ENCODE measurements around the gene INPP4B. TPM values are rescaled to one million over a fixed set of nuclear protein-coding genes. Genes with fewer than 3 reads are reported as not detected.

Gene INPP4B
- total and polyA plus RNA-seq, 7 experiments from 2014 or later, result 52.8 to 77.5 (median 64.2) TPM

GRCh38 chr4:142262956-142263355 is 583.1 kb downstream of the INPP4B start:
- Mint-ChIP-seq H3K27me3 (no peaks in the 10 kb centered on the region), H3K36me3 (peaks cover 0 to 80% (median 64%) of the 10 kb centered on the region in 5 donors), H3K4me3 (peak overlapping the region in 1 of 10 donors; percentile 60), H3K4me1 (peaks cover 22 to 70% (median 67%) of the 10 kb centered on the region in 7 donors), H3K9me3 (peaks cover 0 to 6% (median 1%) of the 10 kb centered on the region in 11 donors), H3K27ac (peak overlapping the region in 7 of 9 donors; percentile 20 to 91 (median 63))
- DNase-seq, result no peak
- H3K27me3 ChIP-seq (ENCODE audit: control insufficient read depth in 2 of 2, insufficient read depth in 2 of 2, low read length in 2 of 2), result no peaks in the 10 kb centered on the region
- ChIA-PET CTCF (no interaction called here), POLR2A (no interaction called here)
- intact Hi-C loops (cut with micrococcal nuclease), result no loop called here
- H3K36me3 ChIP-seq (ENCODE audit: control insufficient read depth in 2 of 3, insufficient read depth in 3 of 3, low read length in 3 of 3), result peaks cover 0 to 20% (median 4%) of the 10 kb centered on the region in 3 experiments
- no peaks in the 10 kb centered on the region for H3K9me3 ChIP-seq (ENCODE audit: control insufficient read depth in 2 of 3, low read length in 3 of 3)
- H3K4me3 ChIP-seq (ENCODE audit: low read length), result no peak overlapping the region
- no peak overlapping the region for H3K27ac ChIP-seq (ENCODE audit: low read depth, low read length)
- peaks cover 23 to 24% of the 10 kb centered on the region in 2 donors for H3K4me1 ChIP-seq (ENCODE audit: control insufficient read depth in 2 of 2, insufficient read depth in 2 of 2, low read length in 2 of 2)
- no peak for ATAC-seq

DNA sequence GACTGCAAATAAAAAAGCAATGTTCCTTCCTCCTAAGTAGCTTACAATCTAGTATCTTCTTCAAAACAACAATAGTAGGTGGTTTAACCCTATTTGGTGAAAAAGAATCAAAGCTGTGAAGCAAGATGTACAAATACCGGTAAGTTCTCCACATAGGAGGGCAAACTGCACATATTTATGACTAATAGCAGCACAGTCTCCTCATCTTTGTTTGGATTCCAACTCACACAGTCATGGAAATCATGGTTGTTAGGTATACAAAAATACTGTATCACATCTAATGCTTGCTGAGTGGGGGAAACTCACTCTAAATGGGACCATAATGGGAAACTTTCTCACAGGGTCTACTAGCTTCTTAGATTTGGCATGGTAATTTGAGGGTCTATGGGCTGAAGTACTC is 597.2 kb downstream of the INPP4B start:
- intact Hi-C loops (cut with micrococcal nuclease), result no loop called here
- Histone ChIP-seq H3K9me3 (ENCODE audit: control insufficient read depth in 2 of 3, low read length in 3 of 3) (no peaks in the 10 kb centered on the region), H3K27ac (ENCODE audit: low read depth, low read length) (no peak overlapping the region), H3K4me3 (ENCODE audit: low read length) (no peak overlapping the region), H3K4me1 (ENCODE audit: control insufficient read depth in 2 of 2, insufficient read depth in 2 of 2, low read length in 2 of 2) (no peaks in the 10 kb centered on the region), H3K27me3 (ENCODE audit: control insufficient read depth in 2 of 2, insufficient read depth in 2 of 2, low read length in 2 of 2) (no peaks in the 10 kb centered on the region), H3K36me3 (ENCODE audit: control insufficient read depth in 2 of 3, insufficient read depth in 3 of 3, low read length in 3 of 3) (peaks cover 0 to 9% (median 0%) of the 10 kb centered on the region in 3 experiments)
- Mint-ChIP-seq H3K4me1 (peaks cover 0 to 45% (median 37%) of the 10 kb centered on the region in 7 donors), H3K9me3 (peaks cover 0 to 14% (median 0%) of the 10 kb centered on the region in 11 donors), H3K4me3 (no peak overlapping the region), H3K27me3 (no peaks in the 10 kb centered on the region), H3K36me3 (peaks cover 0 to 67% (median 41%) of the 10 kb centered on the region in 5 donors), H3K27ac (peak overlapping the region in 2 of 9 donors; percentile 50 to 51)
- CTCF ChIA-PET, result no interaction called here
- POLR2A ChIA-PET, result no interaction called here
- ATAC-seq (no peak), DNase-seq (no peak)

GRCh38 chr4:142243255-142243654 is 602.8 kb downstream of the INPP4B start:
- H3K36me3 ChIP-seq (ENCODE audit: control insufficient read depth in 2 of 3, insufficient read depth in 3 of 3, low read length in 3 of 3), result no peaks in the 10 kb centered on the region
- peak overlapping the region in 5 of 9 donors; percentile 12 to 69 (median 26) for H3K27ac Mint-ChIP-seq
- H3K4me1 ChIP-seq (ENCODE audit: control insufficient read depth in 2 of 2, insufficient read depth in 2 of 2, low read length in 2 of 2), result no peaks in the 10 kb centered on the region
- POLR2A ChIA-PET, result no interaction called here
- no peak overlapping the region for H3K4me3 Mint-ChIP-seq
- intact Hi-C loops (cut with micrococcal nuclease), result no loop called here
- H3K36me3 Mint-ChIP-seq, result peaks cover 0 to 66% (median 38%) of the 10 kb centered on the region in 5 donors
- CTCF ChIA-PET, result no interaction called here
- no peak for ATAC-seq
- no peaks in the 10 kb centered on the region for H3K9me3 ChIP-seq (ENCODE audit: control insufficient read depth in 2 of 3, low read length in 3 of 3)
- H3K9me3 Mint-ChIP-seq, result peaks cover 0 to 12% (median 0%) of the 10 kb centered on the region in 11 donors
- H3K27me3 Mint-ChIP-seq, result no peaks in the 10 kb centered on the region
- H3K4me3 ChIP-seq (ENCODE audit: low read length), result no peak overlapping the region
- DNase-seq, result no peak
- peaks cover 0 to 79% (median 52%) of the 10 kb centered on the region in 7 donors for H3K4me1 Mint-ChIP-seq
- H3K27me3 ChIP-seq (ENCODE audit: control insufficient read depth in 2 of 2, insufficient read depth in 2 of 2, low read length in 2 of 2), result no peaks in the 10 kb centered on the region
- no peak overlapping the region for H3K27ac ChIP-seq (ENCODE audit: low read depth, low read length)

GRCh38 chr4:142242156-142242555 is 603.9 kb downstream of the INPP4B start:
- intact Hi-C loops (cut with micrococcal nuclease), result no loop called here
- Mint-ChIP-seq H3K4me3 (no peak overlapping the region), H3K27ac (peak overlapping the region in 3 of 9 donors; percentile 11 to 69 (median 38)), H3K27me3 (no peaks in the 10 kb centered on the region), H3K9me3 (peaks cover 0 to 10% (median 0%) of the 10 kb centered on the region in 11 donors), H3K4me1 (peaks cover 0 to 69% (median 46%) of the 10 kb centered on the region in 7 donors), H3K36me3 (peaks cover 0 to 57% (median 32%) of the 10 kb centered on the region in 5 donors)
- Histone ChIP-seq H3K27me3 (ENCODE audit: control insufficient read depth in 2 of 2, insufficient read depth in 2 of 2, low read length in 2 of 2) (no peaks in the 10 kb centered on the region), H3K4me1 (ENCODE audit: control insufficient read depth in 2 of 2, insufficient read depth in 2 of 2, low read length in 2 of 2) (no peaks in the 10 kb centered on the region), H3K9me3 (ENCODE audit: control insufficient read depth in 2 of 3, low read length in 3 of 3) (no peaks in the 10 kb centered on the region), H3K36me3 (ENCODE audit: control insufficient read depth in 2 of 3, insufficient read depth in 3 of 3, low read length in 3 of 3) (no peaks in the 10 kb centered on the region), H3K27ac (ENCODE audit: low read depth, low read length) (no peak overlapping the region), H3K4me3 (ENCODE audit: low read length) (no peak overlapping the region)
- ChIA-PET CTCF (no interaction called here), POLR2A (interaction anchor here (0.6 kb wide), 2 partner anchors 25 to 35 kb away, joined by 3 read pairs; no protein-coding TSS in a partner anchor)
- ATAC-seq, result no peak
- no peak for DNase-seq

DNA sequence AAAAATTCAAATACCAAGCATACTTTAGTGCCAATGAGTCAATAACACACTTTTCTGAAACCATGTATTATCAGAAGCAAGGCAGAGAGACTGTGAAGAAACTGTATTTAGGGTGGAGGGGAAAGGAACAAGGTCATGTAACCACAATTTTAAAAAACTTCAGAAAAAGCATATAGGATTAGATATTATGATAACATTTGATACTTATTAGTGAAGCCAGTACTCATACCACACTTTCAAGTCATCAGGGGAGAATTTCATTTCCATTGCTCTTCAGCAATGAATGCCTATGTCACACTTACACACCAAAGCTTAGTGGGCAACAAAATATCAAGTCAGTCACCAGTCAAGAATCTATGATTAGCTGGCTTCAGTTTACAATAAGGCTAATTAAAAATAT is 607.5 kb downstream of the INPP4B start:
- no peak overlapping the region for H3K4me3 Mint-ChIP-seq
- H3K27me3 ChIP-seq (ENCODE audit: control insufficient read depth in 2 of 2, insufficient read depth in 2 of 2, low read length in 2 of 2), result no peaks in the 10 kb centered on the region
- no peak for DNase-seq
- no peak overlapping the region for H3K4me3 ChIP-seq (ENCODE audit: low read length)
- H3K27ac ChIP-seq (ENCODE audit: low read depth, low read length), result no peak overlapping the region
- ChIA-PET POLR2A (interaction anchor here (0.6 kb wide), 2 partner anchors 22 to 41 kb away, joined by 3 to 4 read pairs; no protein-coding TSS in a partner anchor), CTCF (no interaction called here)
- H3K4me1 ChIP-seq (ENCODE audit: control insufficient read depth in 2 of 2, insufficient read depth in 2 of 2, low read length in 2 of 2), result no peaks in the 10 kb centered on the region
- no peaks in the 10 kb centered on the region for H3K27me3 Mint-ChIP-seq
- H3K9me3 Mint-ChIP-seq, result peaks cover 0 to 6% (median 0%) of the 10 kb centered on the region in 11 donors
- no peak for ATAC-seq
- intact Hi-C loops (cut with micrococcal nuclease), result no loop called here
- H3K27ac Mint-ChIP-seq, result peak overlapping the region in 5 of 9 donors; percentile 1 to 62 (median 49)
- peaks cover 0 to 5% (median 0%) of the 10 kb centered on the region in 3 experiments for H3K36me3 ChIP-seq (ENCODE audit: control insufficient read depth in 2 of 3, insufficient read depth in 3 of 3, low read length in 3 of 3)
- peaks cover 12 to 60% (median 39%) of the 10 kb centered on the region in 5 donors for H3K36me3 Mint-ChIP-seq
- peaks cover 0 to 68% (median 37%) of the 10 kb centered on the region in 7 donors for H3K4me1 Mint-ChIP-seq
- H3K9me3 ChIP-seq (ENCODE audit: control insufficient read depth in 2 of 3, low read length in 3 of 3), result no peaks in the 10 kb centered on the region

DNA sequence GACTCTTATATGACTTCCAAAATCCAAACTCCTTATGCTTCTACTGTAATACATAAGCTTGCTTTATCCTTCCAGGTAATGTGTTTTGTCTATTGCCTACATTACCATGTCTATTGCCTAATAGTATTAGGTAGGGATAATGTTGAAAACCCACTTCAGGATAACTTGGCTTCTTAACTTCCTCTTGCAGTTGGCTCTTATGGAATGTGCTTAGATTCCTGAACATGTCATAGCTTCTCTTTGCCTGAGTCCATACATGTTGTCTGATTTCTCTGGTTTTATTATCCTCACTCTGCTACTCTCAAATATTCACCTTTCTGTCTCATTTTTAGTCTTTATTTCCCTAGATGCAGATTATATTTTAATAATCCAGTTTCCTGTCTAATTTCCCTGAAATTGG is 609.8 kb downstream of the INPP4B start:
- H3K36me3 ChIP-seq (ENCODE audit: control insufficient read depth in 2 of 3, insufficient read depth in 3 of 3, low read length in 3 of 3), result peaks cover 0 to 10% (median 5%) of the 10 kb centered on the region in 3 experiments
- H3K4me3 ChIP-seq (ENCODE audit: low read length), result no peak overlapping the region
- peak overlapping the region in 3 of 9 donors; percentile 11 to 60 (median 19) for H3K27ac Mint-ChIP-seq
- no peak overlapping the region for H3K4me3 Mint-ChIP-seq
- no peaks in the 10 kb centered on the region for H3K9me3 ChIP-seq (ENCODE audit: control insufficient read depth in 2 of 3, low read length in 3 of 3)
- no peak for DNase-seq
- H3K27me3 ChIP-seq (ENCODE audit: control insufficient read depth in 2 of 2, insufficient read depth in 2 of 2, low read length in 2 of 2), result no peaks in the 10 kb centered on the region
- no peaks in the 10 kb centered on the region for H3K27me3 Mint-ChIP-seq
- H3K9me3 Mint-ChIP-seq, result peaks cover 0 to 2% (median 0%) of the 10 kb centered on the region in 11 donors
- peaks cover 18 to 61% (median 43%) of the 10 kb centered on the region in 5 donors for H3K36me3 Mint-ChIP-seq
- no peaks in the 10 kb centered on the region for H3K4me1 ChIP-seq (ENCODE audit: control insufficient read depth in 2 of 2, insufficient read depth in 2 of 2, low read length in 2 of 2)
- intact Hi-C loops (cut with micrococcal nuclease), result no loop called here
- H3K4me1 Mint-ChIP-seq, result peaks cover 0 to 59% (median 30%) of the 10 kb centered on the region in 7 donors
- ChIA-PET POLR2A (interaction anchor here (0.6 kb wide), 1 partner anchor 61 kb away, joined by 3 read pairs; no protein-coding TSS in a partner anchor), CTCF (no interaction called here)
- no peak for ATAC-seq
- H3K27ac ChIP-seq (ENCODE audit: low read depth, low read length), result no peak overlapping the region

- POLR2A ChIA-PET, result no interaction called here
- peak overlapping the region in 1 of 9 donors; percentile 46 for H3K27ac Mint-ChIP-seq
- Histone ChIP-seq H3K27ac (ENCODE audit: low read depth, low read length) (no peak overlapping the region), H3K9me3 (ENCODE audit: control insufficient read depth in 2 of 3, low read length in 3 of 3) (no peaks in the 10 kb centered on the region), H3K27me3 (ENCODE audit: control insufficient read depth in 2 of 2, insufficient read depth in 2 of 2, low read length in 2 of 2) (no peaks in the 10 kb centered on the region), H3K36me3 (ENCODE audit: control insufficient read depth in 2 of 3, insufficient read depth in 3 of 3, low read length in 3 of 3) (peaks cover 3 to 10% (median 4%) of the 10 kb centered on the region in 3 experiments), H3K4me1 (ENCODE audit: control insufficient read depth in 2 of 2, insufficient read depth in 2 of 2, low read length in 2 of 2) (no peaks in the 10 kb centered on the region), H3K4me3 (ENCODE audit: low read length) (no peak overlapping the region)
- ATAC-seq (no peak), DNase-seq (no peak)
- H3K36me3 Mint-ChIP-seq, result peaks cover 22 to 59% (median 49%) of the 10 kb centered on the region in 5 donors
- CTCF ChIA-PET, result no interaction called here
- intact Hi-C loops (cut with micrococcal nuclease), result no loop called here
- no peak overlapping the region for H3K4me3 Mint-ChIP-seq
- H3K4me1 Mint-ChIP-seq, result peaks cover 0 to 58% (median 29%) of the 10 kb centered on the region in 7 donors
- H3K27me3 Mint-ChIP-seq, result no peaks in the 10 kb centered on the region
- peaks cover 0 to 2% (median 0%) of the 10 kb centered on the region in 11 donors for H3K9me3 Mint-ChIP-seq
These were observed 614.3 kb downstream of the INPP4B start for GRCh38 chr4:142231787-142232186.
